ENCODE data around the gene SLC22A2.

Gene SLC22A2

GRCh38 chr6:160264061-160264612 lies 5.5 kb upstream of the SLC22A2 start:
- H3K27me3 ChIP-seq (replicated peaks; ENCODE audit: control insufficient read depth, insufficient read depth, low read length, poor library complexity, severe bottlenecking), result no peaks in the 10 kb centered on the region
- H3K4me1 ChIP-seq (ENCODE audit: control insufficient read depth, insufficient read depth, low read length, poor library complexity, severe bottlenecking), result no peaks in the 10 kb centered on the region
- no peak overlapping the region for H3K27ac ChIP-seq (ENCODE audit: insufficient read depth, low read length, poor library complexity, severe bottlenecking)
- no peak overlapping the region for H3K4me3 ChIP-seq (ENCODE audit: insufficient read depth, low read depth, low read length, poor library complexity, severe bottlenecking)
- no peaks in the 10 kb centered on the region for H3K36me3 ChIP-seq (ENCODE audit: control insufficient read depth, insufficient read depth, low read length)
- DNase-seq, result no peak
- no peaks in the 10 kb centered on the region for H3K9me3 ChIP-seq (ENCODE audit: control insufficient read depth, low read length)

GRCh38 chr6:160263196-160263939 lies 4.7 kb upstream of the SLC22A2 start:
- Histone ChIP-seq H3K4me1 (ENCODE audit: control insufficient read depth, insufficient read depth, low read length, poor library complexity, severe bottlenecking) (no peaks in the 10 kb centered on the region), H3K27ac (ENCODE audit: insufficient read depth, low read length, poor library complexity, severe bottlenecking) (no peak overlapping the region), H3K4me3 (ENCODE audit: insufficient read depth, low read depth, low read length, poor library complexity, severe bottlenecking) (no peak overlapping the region), H3K36me3 (ENCODE audit: control insufficient read depth, insufficient read depth, low read length) (no peaks in the 10 kb centered on the region), H3K9me3 (ENCODE audit: control insufficient read depth, low read length) (no peaks in the 10 kb centered on the region), H3K27me3 (replicated peaks; ENCODE audit: control insufficient read depth, insufficient read depth, low read length, poor library complexity, severe bottlenecking) (no peaks in the 10 kb centered on the region)
- no peak for DNase-seq

- Histone ChIP-seq H3K4me1 (ENCODE audit: control insufficient read depth, insufficient read depth, low read length, poor library complexity, severe bottlenecking) (no peaks in the 10 kb centered on the region), H3K9me3 (ENCODE audit: control insufficient read depth, low read length) (no peaks in the 10 kb centered on the region), H3K27ac (ENCODE audit: insufficient read depth, low read length, poor library complexity, severe bottlenecking) (no peak overlapping the region), H3K4me3 (ENCODE audit: insufficient read depth, low read depth, low read length, poor library complexity, severe bottlenecking) (no peak overlapping the region), H3K27me3 (replicated peaks; ENCODE audit: control insufficient read depth, insufficient read depth, low read length, poor library complexity, severe bottlenecking) (no peaks in the 10 kb centered on the region), H3K36me3 (ENCODE audit: control insufficient read depth, insufficient read depth, low read length) (no peaks in the 10 kb centered on the region)
- no peak for DNase-seq
Measured at GRCh38 chr6:160261991-160262680, 3.5 kb upstream of the SLC22A2 start.

GRCh38 chr6:160260803-160261450 lies 2.3 kb upstream of the SLC22A2 start:
- Histone ChIP-seq H3K4me1 (ENCODE audit: control insufficient read depth, insufficient read depth, low read length, poor library complexity, severe bottlenecking) (no peaks in the 10 kb centered on the region), H3K27me3 (replicated peaks; ENCODE audit: control insufficient read depth, insufficient read depth, low read length, poor library complexity, severe bottlenecking) (no peaks in the 10 kb centered on the region), H3K9me3 (ENCODE audit: control insufficient read depth, low read length) (no peaks in the 10 kb centered on the region), H3K4me3 (ENCODE audit: insufficient read depth, low read depth, low read length, poor library complexity, severe bottlenecking) (no peak overlapping the region), H3K27ac (ENCODE audit: insufficient read depth, low read length, poor library complexity, severe bottlenecking) (no peak overlapping the region), H3K36me3 (ENCODE audit: control insufficient read depth, insufficient read depth, low read length) (no peaks in the 10 kb centered on the region)
- DNase-seq, result no peak

GRCh38 chr6:160260367-160260766 lies 1.7 kb upstream of the SLC22A2 start:
- no peaks in the 10 kb centered on the region for H3K9me3 ChIP-seq (ENCODE audit: control insufficient read depth, low read length)
- H3K27me3 ChIP-seq (replicated peaks; ENCODE audit: control insufficient read depth, insufficient read depth, low read length, poor library complexity, severe bottlenecking), result no peaks in the 10 kb centered on the region
- H3K4me1 ChIP-seq (ENCODE audit: control insufficient read depth, insufficient read depth, low read length, poor library complexity, severe bottlenecking), result no peaks in the 10 kb centered on the region
- H3K27ac ChIP-seq (ENCODE audit: insufficient read depth, low read length, poor library complexity, severe bottlenecking), result no peak overlapping the region
- H3K4me3 ChIP-seq (ENCODE audit: insufficient read depth, low read depth, low read length, poor library complexity, severe bottlenecking), result no peak overlapping the region
- DNase-seq, result no peak
- H3K36me3 ChIP-seq (ENCODE audit: control insufficient read depth, insufficient read depth, low read length), result no peaks in the 10 kb centered on the region

- Histone ChIP-seq H3K4me3 (ENCODE audit: insufficient read depth, low read depth, low read length, poor library complexity, severe bottlenecking) (no peak overlapping the region), H3K36me3 (ENCODE audit: control insufficient read depth, insufficient read depth, low read length) (no peaks in the 10 kb centered on the region), H3K27ac (ENCODE audit: insufficient read depth, low read length, poor library complexity, severe bottlenecking) (no peak overlapping the region), H3K9me3 (ENCODE audit: control insufficient read depth, low read length) (no peaks in the 10 kb centered on the region), H3K4me1 (ENCODE audit: control insufficient read depth, insufficient read depth, low read length, poor library complexity, severe bottlenecking) (no peaks in the 10 kb centered on the region), H3K27me3 (replicated peaks; ENCODE audit: control insufficient read depth, insufficient read depth, low read length, poor library complexity, severe bottlenecking) (no peaks in the 10 kb centered on the region)
- no peak for DNase-seq
Measured at GRCh38 chr6:160259598-160259997, 977 bp upstream of the SLC22A2 start.

- H3K9me3 ChIP-seq (ENCODE audit: control insufficient read depth, low read length), result no peaks in the 10 kb centered on the region
- no peaks in the 10 kb centered on the region for H3K4me1 ChIP-seq (ENCODE audit: control insufficient read depth, insufficient read depth, low read length, poor library complexity, severe bottlenecking)
- H3K4me3 ChIP-seq (ENCODE audit: insufficient read depth, low read depth, low read length, poor library complexity, severe bottlenecking), result no peak overlapping the region
- H3K27ac ChIP-seq (ENCODE audit: insufficient read depth, low read length, poor library complexity, severe bottlenecking), result no peak overlapping the region
- no peak for DNase-seq
- no peaks in the 10 kb centered on the region for H3K27me3 ChIP-seq (replicated peaks; ENCODE audit: control insufficient read depth, insufficient read depth, low read length, poor library complexity, severe bottlenecking)
- no peaks in the 10 kb centered on the region for H3K36me3 ChIP-seq (ENCODE audit: control insufficient read depth, insufficient read depth, low read length)
Measured at GRCh38 chr6:160259143-160259425, 463 bp upstream of the SLC22A2 start.

- H3K4me3 ChIP-seq (ENCODE audit: insufficient read depth, low read depth, low read length, poor library complexity, severe bottlenecking), result no peak overlapping the region
- no peaks in the 10 kb centered on the region for H3K9me3 ChIP-seq (ENCODE audit: control insufficient read depth, low read length)
- no peak for DNase-seq
- H3K36me3 ChIP-seq (ENCODE audit: control insufficient read depth, insufficient read depth, low read length), result no peaks in the 10 kb centered on the region
- no peak overlapping the region for H3K27ac ChIP-seq (ENCODE audit: insufficient read depth, low read length, poor library complexity, severe bottlenecking)
- no peaks in the 10 kb centered on the region for H3K27me3 ChIP-seq (replicated peaks; ENCODE audit: control insufficient read depth, insufficient read depth, low read length, poor library complexity, severe bottlenecking)
- no peaks in the 10 kb centered on the region for H3K4me1 ChIP-seq (ENCODE audit: control insufficient read depth, insufficient read depth, low read length, poor library complexity, severe bottlenecking)
Measured at GRCh38 chr6:160256445-160256844, 2.2 kb downstream of the SLC22A2 start.

- Histone ChIP-seq H3K9me3 (ENCODE audit: control insufficient read depth, low read length) (no peaks in the 10 kb centered on the region), H3K27ac (ENCODE audit: insufficient read depth, low read length, poor library complexity, severe bottlenecking) (no peak overlapping the region), H3K4me3 (ENCODE audit: insufficient read depth, low read depth, low read length, poor library complexity, severe bottlenecking) (no peak overlapping the region), H3K4me1 (ENCODE audit: control insufficient read depth, insufficient read depth, low read length, poor library complexity, severe bottlenecking) (no peaks in the 10 kb centered on the region), H3K27me3 (replicated peaks; ENCODE audit: control insufficient read depth, insufficient read depth, low read length, poor library complexity, severe bottlenecking) (no peaks in the 10 kb centered on the region), H3K36me3 (ENCODE audit: control insufficient read depth, insufficient read depth, low read length) (no peaks in the 10 kb centered on the region)
- no peak for DNase-seq
Measured at GRCh38 chr6:160254467-160255312, 3.9 kb downstream of the SLC22A2 start.
